HEK293 (cell line): Measurements from ENCODE around the gene SCRN1.

Experiments
- CTCF ChIA-PET: fragments of 350-600 bp; formaldehyde crosslinking; extraction: SDS; loops from one replicate; lab custom pipeline; 2021; ENCODE audit warnings: antibody characterized with exemption; lab: Yijun Ruan, JAX
- POLR2A ChIA-PET: fragments of 300-600 bp; formaldehyde crosslinking; extraction: SDS; loops from one replicate; lab custom pipeline; 2020; ENCODE audit warnings: antibody characterized with exemption, inconsistent platforms; lab: Yijun Ruan, JAX
- H3K27ac ChIP-seq: fragments of 200-500 bp; sonication (Bioruptor generic); 2 replicates; pipeline ENCODE4 v1.5.1; 2014; ENCODE audit warnings: low read depth, low read length, control low read depth, inconsistent platforms; ENCODE audit errors: extremely low read depth
- H3K36me3 ChIP-seq, 2 experiments: fragments of 200-500 bp in 1 of 2; sonication (Bioruptor generic) in 1 of 2; 1 replicate in 1 of 2; 2 replicates in 1 of 2; pipeline ENCODE4 v1.5.1; 2014 to 2017; ENCODE audit warnings: inconsistent platforms in 2 of 2, low read length in 2 of 2; ENCODE audit not compliant: control insufficient read depth in 2 of 2, insufficient read depth in 1 of 2
- H3K4me1 ChIP-seq: fragments of 200-500 bp; sonication (Bioruptor generic); 2 replicates; pipeline ENCODE4 v1.5.1; 2014; ENCODE audit warnings: mild to moderate bottlenecking, low read length, inconsistent platforms; ENCODE audit not compliant: control insufficient read depth, insufficient read depth
- H3K4me3 ChIP-seq: 2 replicates; pipeline ENCODE4 v1.5.1; 2011; ENCODE audit warnings: low read depth, mild to moderate bottlenecking, control low read depth, low read length, moderate library complexity
- H3K9me3 ChIP-seq: fragments of 200-500 bp; sonication (Bioruptor generic); 2 replicates; pipeline ENCODE4 v1.5.1; 2014; ENCODE audit warnings: low read depth, low read length, inconsistent platforms; ENCODE audit not compliant: control insufficient read depth, insufficient read depth
- BCL6B ChIP-seq: fragments of 450-650 bp; formaldehyde crosslinking; IDR thresholded peaks from 2 replicates; pipeline ENCODE4 v1.5.1; 2017; ENCODE audit warnings: missing biosample characterization, missing genetic modification characterization
- GLIS1 ChIP-seq: fragments of 450-650 bp; formaldehyde crosslinking; IDR thresholded peaks from 2 replicates; pipeline ENCODE4 v1.5.1; 2016; ENCODE audit warnings: missing biosample characterization, missing genetic modification characterization
- GLIS2 ChIP-seq: fragments of 450-650 bp; formaldehyde crosslinking; IDR thresholded peaks from 2 replicates; pipeline ENCODE4 v1.5.1; 2016; ENCODE audit warnings: missing biosample characterization, missing genetic modification characterization
- OSR2 ChIP-seq: fragments of 450-650 bp; formaldehyde crosslinking; IDR thresholded peaks from 2 replicates; pipeline ENCODE4 v1.5.1; 2016; ENCODE audit warnings: missing biosample characterization, missing genetic modification characterization
- TSHZ1 ChIP-seq: fragments of 450-650 bp; formaldehyde crosslinking; IDR thresholded peaks from 2 replicates; pipeline ENCODE4 v1.5.1; 2016; ENCODE audit warnings: missing biosample characterization, missing genetic modification characterization, borderline replicate concordance
- WT1 ChIP-seq: fragments of 450-650 bp; formaldehyde crosslinking; IDR thresholded peaks from 2 replicates; pipeline ENCODE4 v1.5.1; 2016; ENCODE audit warnings: missing biosample characterization, missing genetic modification characterization
- ZBTB10 ChIP-seq: fragments of 450-650 bp; formaldehyde crosslinking; IDR thresholded peaks from 2 replicates; pipeline ENCODE4 v1.5.1; 2016; ENCODE audit warnings: missing biosample characterization, missing genetic modification characterization
- ZBTB11 ChIP-seq: fragments of 450-650 bp; formaldehyde crosslinking; conservative IDR thresholded peaks from 2 replicates; pipeline ENCODE4 v1.5.1; 2016; ENCODE audit warnings: low read depth, missing biosample characterization, missing genetic modification characterization
- ZEB2 ChIP-seq: fragments of 450-650 bp; formaldehyde crosslinking; IDR thresholded peaks from 2 replicates; pipeline ENCODE4 v1.5.1; 2016; ENCODE audit warnings: missing biosample characterization, missing genetic modification characterization
- ZIC2 ChIP-seq: fragments of 450-650 bp; formaldehyde crosslinking; IDR thresholded peaks from 2 replicates; pipeline ENCODE4 v1.5.1; 2016; ENCODE audit warnings: missing biosample characterization, missing genetic modification characterization
- ZNF114 ChIP-seq: fragments of 450-650 bp; formaldehyde crosslinking; IDR thresholded peaks from 2 replicates; pipeline ENCODE4 v1.5.0; 2017; ENCODE audit warnings: missing biosample characterization, missing genetic modification characterization
- ZNF184 ChIP-seq: fragments of 450-650 bp; IDR thresholded peaks from 2 replicates; pipeline ENCODE4 v1.5.1; 2018; ENCODE audit warnings: missing biosample characterization, mild to moderate bottlenecking, missing genetic modification characterization
- ZNF48 ChIP-seq: fragments of 450-650 bp; formaldehyde crosslinking; IDR thresholded peaks from 2 replicates; pipeline ENCODE4 v1.5.1; 2016; ENCODE audit warnings: missing biosample characterization, missing genetic modification characterization
- ZNF510 ChIP-seq: fragments of 450-650 bp; formaldehyde crosslinking; IDR thresholded peaks from 2 replicates; pipeline ENCODE4 v1.5.1; 2018; ENCODE audit warnings: mild to moderate bottlenecking, missing genetic modification characterization, missing biosample characterization; ENCODE audit not compliant: insufficient replicate concordance
- ZNF514 ChIP-seq: fragments of 450-650 bp; formaldehyde crosslinking; IDR thresholded peaks from 2 replicates; pipeline ENCODE4 v1.5.1; 2016; ENCODE audit warnings: missing biosample characterization, missing genetic modification characterization
- ZNF558 ChIP-seq: fragments of 450-650 bp; formaldehyde crosslinking; IDR thresholded peaks from 2 replicates; pipeline ENCODE4 v1.5.1; 2016; ENCODE audit warnings: missing biosample characterization, missing genetic modification characterization
- ZNF571 ChIP-seq: fragments of 450-650 bp; formaldehyde crosslinking; IDR thresholded peaks from 2 replicates; pipeline ENCODE4 v1.5.0; 2017; ENCODE audit warnings: missing biosample characterization, missing genetic modification characterization
- ZNF707 ChIP-seq: fragments of 450-650 bp; formaldehyde crosslinking; IDR thresholded peaks from 2 replicates; pipeline ENCODE4 v1.5.1; 2016; ENCODE audit warnings: missing biosample characterization, missing genetic modification characterization
- ZNF747 ChIP-seq: fragments of 450-650 bp; formaldehyde crosslinking; IDR thresholded peaks from 2 replicates; pipeline ENCODE4 v1.5.1; 2016; ENCODE audit warnings: missing biosample characterization, missing genetic modification characterization
- ZNF76 ChIP-seq: fragments of 450-650 bp; formaldehyde crosslinking; IDR thresholded peaks from 2 replicates; pipeline ENCODE4; 2016; ENCODE audit warnings: low read depth, missing biosample characterization, missing genetic modification characterization, borderline replicate concordance
- ZSCAN23 ChIP-seq: fragments of 450-650 bp; formaldehyde crosslinking; IDR thresholded peaks from 2 replicates; pipeline ENCODE4 v1.5.1; 2016; ENCODE audit warnings: missing biosample characterization, missing genetic modification characterization

SCRN1 gene

GRCh38 chr7:29977886-29978651, 11.5 kb downstream of the SCRN1 start:
- no peak for TF ChIP-seq GLIS1
- TF ChIP-seq ZBTB11 (tag by site-specific recombination) = no peak
- TF ChIP-seq ZNF747 = no peak
- TF ChIP-seq ZNF510 (tag by site-specific recombination) = no peak
- no peak for TF ChIP-seq ZSCAN23 (tag by site-specific recombination)
- TF ChIP-seq ZNF571 (tag by site-specific recombination) = no peak
- TF ChIP-seq ZNF76 (tag by site-specific recombination) = no peak
- Histone ChIP-seq H3K36me3 (peaks cover 0 to 9% of the 10 kb centered on the region in 2 experiments; a peak in 1 of 3 replicates), H3K9me3 (no peaks in the 10 kb centered on the region), H3K4me3 (no peak overlapping the region), H3K4me1 (no peaks in the 10 kb centered on the region), H3K27ac (no peak overlapping the region)
- POLR2A ChIA-PET = interaction anchor here (1.2 kb wide), 1 partner anchor 10 kb away, joined by 3 read pairs; no protein-coding TSS in a partner anchor
- CTCF ChIA-PET = interaction anchor here (0.9 to 1.6 kb wide), 4 partner anchors 9 to 84 kb away, joined by 3 to 5 read pairs (median 4); no protein-coding TSS in a partner anchor

GRCh38 chr7:29976673-29977415, 12.8 kb downstream of the SCRN1 start:
- H3K4me3 ChIP-seq = no peak overlapping the region
- 0 out of 2 replicates have a peak, but pooled peaks cover 2% of the 10 kb centered on the region for H3K4me1 ChIP-seq
- H3K36me3 ChIP-seq = peaks cover 0 to 4% of the 10 kb centered on the region in 2 experiments; a peak in 1 of 3 replicates
- POLR2A ChIA-PET = interaction anchor here (1.2 kb wide), 1 partner anchor 11 kb away, joined by 3 read pairs; no protein-coding TSS in a partner anchor
- TF ChIP-seq ZNF514 (tag by site-specific recombination) (no peak), ZIC2 (tag by site-specific recombination) (no peak), BCL6B (tag by site-specific recombination) (no peak), ZNF707 (tag by site-specific recombination) (no peak), TSHZ1 (tag by site-specific recombination) (no peak), WT1 (tag by site-specific recombination) (no peak), ZNF747 (no peak), GLIS1 (no peak), ZBTB10 (tag by site-specific recombination) (no peak), OSR2 (tag by site-specific recombination) (no peak), GLIS2 (tag by site-specific recombination) (no peak), ZNF48 (tag by site-specific recombination) (no peak), ZNF558 (tag by site-specific recombination) (no peak), ZNF114 (no peak), ZEB2 (tag by site-specific recombination) (no peak), ZNF184 (tag by site-specific recombination) (no peak)
- TF ChIP-seq, all 188 proteins: peak for 0
- H3K27ac ChIP-seq = no peak overlapping the region
- H3K9me3 ChIP-seq = no peaks in the 10 kb centered on the region
- CTCF ChIA-PET = interaction anchor here (0.9 to 1.6 kb wide), 4 partner anchors 9 to 85 kb away, joined by 3 to 5 read pairs (median 4); no protein-coding TSS in a partner anchor
